GM23338 (cell line): ENCODE measurements around the gene CST11. TPM values are rescaled to one million over a fixed set of nuclear protein-coding genes. Genes with fewer than 3 reads are reported as not detected.

Experiments
- ATAC-seq: fragments of 200-7000 bp; cut with Tn5 transposase; 3 replicates; pipeline ENCODE4 v1.9.1; 2020
- DNase-seq: peaks from one replicate; pipeline ENCODE4 v3.0.0-alpha.2; 2015; ENCODE audit warnings: low spot score
- H2AFZ ChIP-seq: fragments of 200-600 bp; sonication (generic); 2 replicates; pipeline ENCODE4 v1.8.0; 2016; ENCODE audit warnings: antibody characterized with exemption, mild to moderate bottlenecking, moderate library complexity
- H3F3A ChIP-seq: fragments of 200-600 bp; sonication (generic); replicated peaks from 2 replicates; pipeline ENCODE4 v1.8.0; 2017; ENCODE audit warnings: antibody characterized with exemption, mixed run types, low read depth
- H3K27ac ChIP-seq: fragments of 200-600 bp; sonication (generic); 2 replicates; pipeline ENCODE4 v1.6.1; 2016; ENCODE audit warnings: low read depth
- H3K27me3 ChIP-seq: fragments of 200-600 bp; sonication (generic); 2 replicates; pipeline ENCODE4 v1.8.0; 2016; ENCODE audit warnings: mild to moderate bottlenecking, mixed run types, moderate library complexity; ENCODE audit not compliant: insufficient read depth
- H3K36me3 ChIP-seq: fragments of 200-600 bp; sonication (generic); 2 replicates; pipeline ENCODE4 v1.8.0; 2016; ENCODE audit warnings: mild to moderate bottlenecking; ENCODE audit not compliant: insufficient read depth
- H3K4me1 ChIP-seq: fragments of 200-600 bp; sonication (generic); 2 replicates; pipeline ENCODE4 v1.8.0; 2016; ENCODE audit warnings: mild to moderate bottlenecking, moderate library complexity; ENCODE audit not compliant: insufficient read depth
- H3K4me2 ChIP-seq: fragments of 200-600 bp; sonication (generic); 2 replicates; pipeline ENCODE4 v1.7.1; 2017; ENCODE audit warnings: mixed run types
- H3K4me3 ChIP-seq: fragments of 200-600 bp; sonication (generic); 2 replicates; pipeline ENCODE4 v1.6.1; 2016; ENCODE audit warnings: mixed run types
- H3K79me2 ChIP-seq: fragments of 200-600 bp; sonication (generic); replicated peaks from 2 replicates; pipeline ENCODE4 v1.8.0; 2017; ENCODE audit warnings: mild to moderate bottlenecking; ENCODE audit not compliant: insufficient read depth
- H3K9me2 ChIP-seq: fragments of 200-600 bp; sonication (generic); 2 replicates; pipeline ENCODE4 v1.8.0; 2017; ENCODE audit not compliant: insufficient read depth
- H4K20me1 ChIP-seq: fragments of 200-600 bp; sonication (generic); replicated peaks from 2 replicates; pipeline ENCODE4 v1.8.0; 2017; ENCODE audit warnings: mild to moderate bottlenecking; ENCODE audit not compliant: insufficient read depth
- H3K27ac Mint-ChIP-seq: 2 replicates; pipeline ENCODE4 v1.8.0; 2020; ENCODE audit warnings: inconsistent platforms, mild to moderate bottlenecking, moderate library complexity, mixed read lengths
- H3K27me3 Mint-ChIP-seq: 3 replicates; pipeline ENCODE4 v1.8.0; 2022; ENCODE audit warnings: low read depth, mild to moderate bottlenecking, moderate library complexity, mixed read lengths, inconsistent platforms; ENCODE audit not compliant: insufficient read depth, poor library complexity
- H3K36me3 Mint-ChIP-seq: 3 replicates; pipeline ENCODE4 v1.8.0; 2021; ENCODE audit warnings: low read depth, mild to moderate bottlenecking, inconsistent platforms, moderate library complexity, mixed read lengths
- H3K4me1 Mint-ChIP-seq: 3 replicates; pipeline ENCODE4 v1.8.0; 2020; ENCODE audit warnings: mild to moderate bottlenecking, inconsistent platforms, mixed read lengths
- H3K4me3 Mint-ChIP-seq: 3 replicates; pipeline ENCODE4 v1.8.0; 2021; ENCODE audit warnings: moderate library complexity, mild to moderate bottlenecking, inconsistent platforms, mixed read lengths
- H3K9me3 Mint-ChIP-seq: 3 replicates; pipeline ENCODE4 v1.8.0; 2020; ENCODE audit warnings: moderate library complexity, mild to moderate bottlenecking, inconsistent platforms, mixed read lengths
- CREB1 ChIP-seq: fragments of 250-450 bp; sonication (Bioruptor Pico); IDR thresholded peaks from 2 replicates; pipeline ENCODE4 v1.5.0; 2020; ENCODE audit warnings: low read depth, mild to moderate bottlenecking, moderate library complexity
- CTCF ChIP-seq, 2 experiments: fragments of 200-600 bp in 1 of 2; sonication (generic) in 1 of 2; conservative IDR thresholded peaks; 2 replicates each; pipeline versions ENCODE4 v1.5.1 to v1.6.1; 2016 to 2017; ENCODE audit warnings: antibody characterized with exemption in 2 of 2, low read depth in 2 of 2, mild to moderate bottlenecking in 2 of 2, moderate library complexity in 1 of 2
- EZH2 ChIP-seq: fragments of 200-600 bp; sonication (generic); IDR thresholded peaks from one replicate; pipeline ENCODE4 v1.8.0; 2017; ENCODE audit warnings: antibody characterized with exemption, mild to moderate bottlenecking, low read depth; ENCODE audit not compliant: unreplicated experiment
- EZH2phosphoT487 ChIP-seq: fragments of 200-600 bp; sonication (generic); IDR thresholded peaks from one replicate; pipeline ENCODE4 v1.8.1; 2018; ENCODE audit warnings: antibody characterized with exemption; ENCODE audit not compliant: unreplicated experiment
- JUNB ChIP-seq: IDR thresholded peaks from one replicate; pipeline ENCODE4 v1.6.1; 2016; ENCODE audit warnings: antibody characterized with exemption; ENCODE audit not compliant: unreplicated experiment
- NANOG ChIP-seq: IDR thresholded peaks from 2 replicates; pipeline ENCODE4 v1.6.1; 2016; ENCODE audit warnings: antibody characterized with exemption, borderline replicate concordance
- POLR2AphosphoS5 ChIP-seq: IDR thresholded peaks from 2 replicates; pipeline ENCODE4 v1.6.1; 2016; ENCODE audit warnings: antibody characterized with exemption, low read depth
- STAT1 ChIP-seq: IDR thresholded peaks from one replicate; pipeline ENCODE4 v1.6.1; 2016; ENCODE audit warnings: antibody characterized with exemption; ENCODE audit not compliant: unreplicated experiment
- ZNF114 ChIP-seq: fragments of 250-450 bp; sonication (Bioruptor Pico); IDR thresholded peaks from 2 replicates; pipeline ENCODE4 v1.5.0; 2020; ENCODE audit warnings: mild to moderate bottlenecking, moderate library complexity
- ZNF331 ChIP-seq: fragments of 250-450 bp; sonication (Bioruptor Pico); IDR thresholded peaks from 2 replicates; pipeline ENCODE4 v1.5.0; 2020; ENCODE audit warnings: low read depth, mild to moderate bottlenecking, moderate library complexity
- ZNF462 ChIP-seq: fragments of 250-450 bp; sonication (Bioruptor Pico); IDR thresholded peaks from 2 replicates; pipeline ENCODE4 v1.5.0; 2020; ENCODE audit warnings: mild to moderate bottlenecking, moderate library complexity
- polyA plus RNA-seq: library from polyadenylated mRNA; unstranded; fragments of >200 nt; fragmentation: Nextera tagmentation; extraction: Ambion mirVana; gene quantifications from 2 replicates; pipeline ENCODE4 v1.2.1, GENCODE V29; 2016
- total RNA-seq: library from RNA; depleted of rRNA; stranded (reverse); fragments of >200 nt; shearing (Covaris generic); gene quantifications from 2 replicates; pipeline ENCODE4 v1.2.3, GENCODE V29; 2014
- TF ChIP-seq, protein P1 (sequence below): IDR thresholded peaks from one replicate; pipeline ENCODE4 v1.6.1; 2018; ENCODE audit warnings: antibody characterized with exemption; ENCODE audit not compliant: unreplicated experiment
- TF ChIP-seq, protein P2 (sequence below): IDR thresholded peaks from 2 replicates; pipeline ENCODE4 v1.6.1; 2016; ENCODE audit warnings: antibody characterized with exemption

CST11 gene
- total and polyA plus RNA-seq, 2 experiments from 2014 or later, result not detected

DNA sequence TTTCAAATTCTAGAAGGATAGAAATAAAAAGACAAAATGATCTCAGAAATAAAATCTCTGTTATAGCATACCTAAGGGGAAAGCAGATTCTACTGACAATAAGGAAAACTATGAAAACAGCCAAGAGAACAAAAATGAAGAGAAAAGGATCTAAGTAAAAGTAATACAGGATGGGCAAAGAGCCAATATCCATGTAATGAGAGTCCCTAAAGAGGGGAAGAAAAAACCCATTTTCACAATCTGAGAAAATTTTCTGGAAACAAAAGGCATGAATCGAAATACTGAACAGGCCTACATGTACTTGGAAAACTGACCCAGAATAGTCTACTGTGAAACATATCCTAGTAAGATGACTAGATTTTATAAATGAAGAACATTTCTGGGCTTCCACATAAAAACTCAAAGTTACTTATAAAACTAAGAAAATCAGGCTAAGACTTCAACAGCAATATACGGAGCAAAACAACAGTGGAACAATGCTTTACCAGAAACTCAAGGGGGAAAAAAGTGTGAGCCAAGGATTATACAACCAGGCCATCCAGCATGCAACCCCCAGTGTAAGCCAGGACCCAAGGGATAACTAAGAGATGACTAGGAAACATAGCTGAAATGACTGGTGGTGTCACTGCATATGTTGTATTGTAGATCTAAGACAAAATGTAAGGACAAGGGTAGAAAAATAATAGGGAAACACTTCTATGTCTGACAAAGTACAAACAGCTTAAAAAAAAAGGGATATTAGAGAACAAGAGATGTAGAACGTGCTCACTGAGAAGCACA lies 41.6 kb downstream of the CST11 start:
- Mint-ChIP-seq H3K27me3 (no peaks in the 10 kb centered on the region), H3K4me1 (peaks cover 13% of the 10 kb centered on the region; the same call in 2 of the 3 replicates), H3K27ac (peak overlapping the region; percentile 8; the same call in 1 of the 2 replicates), H3K4me3 (no peak overlapping the region), H3K9me3 (no peaks in the 10 kb centered on the region), H3K36me3 (no peaks in the 10 kb centered on the region)
- H3K27me3 ChIP-seq, result no peaks in the 10 kb centered on the region
- H3K79me2 ChIP-seq, result peaks cover 100% of the 10 kb centered on the region
- TF ChIP-seq POLR2AphosphoS5 (no peak), ZNF114 (no peak), NANOG (no peak), ZNF462 (CRISPR knock-in tag) (no peak), STAT1 (no peak), EZH2 (no peak), CTCF (conservative IDR thresholded peaks at IDR 0.05; ENCODE audit: low read depth in 2 of 2) (no peak), ZNF331 (no peak), CREB1 (CRISPR knock-in tag) (no peak), EZH2phosphoT487 (no peak), JUNB (no peak)
- TF ChIP-seq, protein P1, sequence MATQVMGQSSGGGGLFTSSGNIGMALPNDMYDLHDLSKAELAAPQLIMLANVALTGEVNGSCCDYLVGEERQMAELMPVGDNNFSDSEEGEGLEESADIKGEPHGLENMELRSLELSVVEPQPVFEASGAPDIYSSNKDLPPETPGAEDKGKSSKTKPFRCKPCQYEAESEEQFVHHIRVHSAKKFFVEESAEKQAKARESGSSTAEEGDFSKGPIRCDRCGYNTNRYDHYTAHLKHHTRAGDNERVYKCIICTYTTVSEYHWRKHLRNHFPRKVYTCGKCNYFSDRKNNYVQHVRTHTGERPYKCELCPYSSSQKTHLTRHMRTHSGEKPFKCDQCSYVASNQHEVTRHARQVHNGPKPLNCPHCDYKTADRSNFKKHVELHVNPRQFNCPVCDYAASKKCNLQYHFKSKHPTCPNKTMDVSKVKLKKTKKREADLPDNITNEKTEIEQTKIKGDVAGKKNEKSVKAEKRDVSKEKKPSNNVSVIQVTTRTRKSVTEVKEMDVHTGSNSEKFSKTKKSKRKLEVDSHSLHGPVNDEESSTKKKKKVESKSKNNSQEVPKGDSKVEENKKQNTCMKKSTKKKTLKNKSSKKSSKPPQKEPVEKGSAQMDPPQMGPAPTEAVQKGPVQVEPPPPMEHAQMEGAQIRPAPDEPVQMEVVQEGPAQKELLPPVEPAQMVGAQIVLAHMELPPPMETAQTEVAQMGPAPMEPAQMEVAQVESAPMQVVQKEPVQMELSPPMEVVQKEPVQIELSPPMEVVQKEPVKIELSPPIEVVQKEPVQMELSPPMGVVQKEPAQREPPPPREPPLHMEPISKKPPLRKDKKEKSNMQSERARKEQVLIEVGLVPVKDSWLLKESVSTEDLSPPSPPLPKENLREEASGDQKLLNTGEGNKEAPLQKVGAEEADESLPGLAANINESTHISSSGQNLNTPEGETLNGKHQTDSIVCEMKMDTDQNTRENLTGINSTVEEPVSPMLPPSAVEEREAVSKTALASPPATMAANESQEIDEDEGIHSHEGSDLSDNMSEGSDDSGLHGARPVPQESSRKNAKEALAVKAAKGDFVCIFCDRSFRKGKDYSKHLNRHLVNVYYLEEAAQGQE, result no peak
- TF ChIP-seq, protein P2, sequence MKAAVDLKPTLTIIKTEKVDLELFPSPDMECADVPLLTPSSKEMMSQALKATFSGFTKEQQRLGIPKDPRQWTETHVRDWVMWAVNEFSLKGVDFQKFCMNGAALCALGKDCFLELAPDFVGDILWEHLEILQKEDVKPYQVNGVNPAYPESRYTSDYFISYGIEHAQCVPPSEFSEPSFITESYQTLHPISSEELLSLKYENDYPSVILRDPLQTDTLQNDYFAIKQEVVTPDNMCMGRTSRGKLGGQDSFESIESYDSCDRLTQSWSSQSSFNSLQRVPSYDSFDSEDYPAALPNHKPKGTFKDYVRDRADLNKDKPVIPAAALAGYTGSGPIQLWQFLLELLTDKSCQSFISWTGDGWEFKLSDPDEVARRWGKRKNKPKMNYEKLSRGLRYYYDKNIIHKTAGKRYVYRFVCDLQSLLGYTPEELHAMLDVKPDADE, result no peak
- no peaks in the 10 kb centered on the region for H3F3A ChIP-seq
- ATAC-seq, result no peak
- peaks cover 17% of the 10 kb centered on the region for H3K4me1 ChIP-seq
- DNase-seq, result no peak
- no peaks in the 10 kb centered on the region for H3K36me3 ChIP-seq
- H4K20me1 ChIP-seq, result peaks cover 42% of the 10 kb centered on the region
- H3K9me2 ChIP-seq, result no peaks in the 10 kb centered on the region
- H2AFZ ChIP-seq, result no peak overlapping the region
- no peak overlapping the region for H3K4me2 ChIP-seq
- no peak overlapping the region for H3K4me3 ChIP-seq
- H3K27ac ChIP-seq, result no peak overlapping the region
